Erythroblast (primary cell): Measurements from ENCODE around the gene ZC3H7B.

Source experiments
- GATA1 ChIP-seq: IDR thresholded peaks from 2 replicates; pipeline ENCODE4 v1.6.1; 2011; ENCODE audit warnings: low read depth, mild to moderate bottlenecking, control low read depth, low read length, moderate library complexity
- POLR2A ChIP-seq: IDR thresholded peaks from 2 replicates; pipeline ENCODE4 v1.6.1; 2011; ENCODE audit warnings: mild to moderate bottlenecking, low read length

DNA sequence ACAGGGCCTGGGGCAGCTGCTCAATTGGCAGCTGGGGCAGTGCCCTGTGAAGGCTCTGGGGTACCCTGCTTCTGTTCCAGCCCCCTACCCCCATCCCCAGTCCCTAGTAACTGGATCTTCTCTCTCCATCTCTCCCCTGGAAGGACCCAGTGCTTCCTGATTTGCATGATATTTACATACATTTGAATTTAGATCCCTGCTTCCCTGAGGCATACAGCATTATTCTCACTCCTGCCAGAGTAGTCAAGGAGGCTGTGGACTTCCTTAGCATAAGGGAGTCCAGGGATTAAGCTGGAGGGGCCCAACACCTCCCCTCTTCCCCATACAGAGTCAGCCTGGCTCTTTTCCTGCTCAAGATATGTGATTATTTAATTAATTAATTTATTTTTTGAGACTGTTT is 105.1 kb downstream of the ZC3H7B start:
- TF ChIP-seq POLR2A (no peak), GATA1 (no peak)
